OCI-LY1 (cell line): ENCODE data around the gene P2RY2.

ENCODE experiments used
- EZH2 ChIP-seq: fragments of 200-600 bp; sonication (generic), shearing (Covaris generic); IDR thresholded peaks from 2 replicates; pipeline ENCODE4 v1.8.0; 2017; ENCODE audit warnings: borderline replicate concordance, mixed run types, mild to moderate bottlenecking, antibody characterized with exemption, low read length, moderate library complexity, mixed read lengths
- TF ChIP-seq, protein P1 (sequence below): fragments of 200-600 bp; sonication (generic), shearing (Covaris generic); IDR thresholded peaks from 2 replicates; pipeline ENCODE4 v1.5.1; 2017; ENCODE audit warnings: mild to moderate bottlenecking, antibody characterized with exemption, low read length, moderate library complexity, mixed read lengths

DNA sequence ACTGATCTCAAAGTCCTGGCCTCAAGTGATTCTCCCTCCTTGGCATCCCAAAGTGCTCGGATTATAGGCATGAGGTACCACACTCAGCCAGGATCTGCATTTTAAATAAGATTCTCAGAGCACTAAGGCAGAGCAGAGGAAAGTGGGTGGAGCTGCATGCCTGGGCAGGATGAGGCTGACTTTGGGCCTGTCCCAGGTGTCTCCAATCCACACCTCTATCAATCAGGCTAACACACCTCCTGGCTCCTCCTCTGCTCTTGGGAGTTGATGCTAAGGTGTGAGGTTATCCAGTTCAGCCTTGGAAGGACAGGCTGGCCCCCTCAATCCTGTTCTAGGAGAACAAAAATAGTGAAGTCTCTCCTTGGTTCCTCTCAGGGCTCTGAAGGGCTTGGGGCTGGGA, 30.2 kb upstream of the P2RY2 start:
- TF ChIP-seq, protein P1, sequence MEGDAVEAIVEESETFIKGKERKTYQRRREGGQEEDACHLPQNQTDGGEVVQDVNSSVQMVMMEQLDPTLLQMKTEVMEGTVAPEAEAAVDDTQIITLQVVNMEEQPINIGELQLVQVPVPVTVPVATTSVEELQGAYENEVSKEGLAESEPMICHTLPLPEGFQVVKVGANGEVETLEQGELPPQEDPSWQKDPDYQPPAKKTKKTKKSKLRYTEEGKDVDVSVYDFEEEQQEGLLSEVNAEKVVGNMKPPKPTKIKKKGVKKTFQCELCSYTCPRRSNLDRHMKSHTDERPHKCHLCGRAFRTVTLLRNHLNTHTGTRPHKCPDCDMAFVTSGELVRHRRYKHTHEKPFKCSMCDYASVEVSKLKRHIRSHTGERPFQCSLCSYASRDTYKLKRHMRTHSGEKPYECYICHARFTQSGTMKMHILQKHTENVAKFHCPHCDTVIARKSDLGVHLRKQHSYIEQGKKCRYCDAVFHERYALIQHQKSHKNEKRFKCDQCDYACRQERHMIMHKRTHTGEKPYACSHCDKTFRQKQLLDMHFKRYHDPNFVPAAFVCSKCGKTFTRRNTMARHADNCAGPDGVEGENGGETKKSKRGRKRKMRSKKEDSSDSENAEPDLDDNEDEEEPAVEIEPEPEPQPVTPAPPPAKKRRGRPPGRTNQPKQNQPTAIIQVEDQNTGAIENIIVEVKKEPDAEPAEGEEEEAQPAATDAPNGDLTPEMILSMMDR: no peak
- TF ChIP-seq EZH2: no peak
